Activated naive CD4-positive, alpha-beta T cell treated with anti-CD3 and anti-CD28 coated beads for 36 hours (primary cell): Measurements from ENCODE around the gene ST6GALNAC6. TPM values are rescaled to one million over a fixed set of nuclear protein-coding genes. Genes with fewer than 3 reads are reported as not detected.

Experiments used
- CTCF ChIA-PET: fragments of 350-600 bp; sonication (Branson Sonifier 250); formaldehyde crosslinking; loops from one replicate; lab custom pipeline; 2021; ENCODE audit warnings: antibody characterized with exemption; lab: Charles Lee
- DNase-seq: peaks from one replicate; pipeline ENCODE4 v3.0.0-alpha.2; 2020
- H3K27ac Mint-ChIP-seq: one replicate; pipeline ENCODE4 v1.8.0; 2021; ENCODE audit warnings: mild to moderate bottlenecking, mixed read lengths
- H3K27me3 Mint-ChIP-seq: one replicate; pipeline ENCODE4 v1.8.0; 2021; ENCODE audit warnings: low read depth, mixed read lengths
- H3K36me3 Mint-ChIP-seq: one replicate; pipeline ENCODE4 v1.8.0; 2021; ENCODE audit warnings: low read depth, mixed read lengths
- H3K4me1 Mint-ChIP-seq: one replicate; pipeline ENCODE4 v1.8.0; 2021; ENCODE audit warnings: low read depth, mixed read lengths
- H3K4me3 Mint-ChIP-seq: one replicate; pipeline ENCODE4 v1.8.0; 2021; ENCODE audit warnings: mild to moderate bottlenecking, moderate library complexity, mixed read lengths
- H3K9me3 Mint-ChIP-seq: one replicate; pipeline ENCODE4 v1.8.0; 2021; ENCODE audit warnings: mixed read lengths
- intact Hi-C: fragments of 100-400 bp; cut with micrococcal nuclease; formaldehyde crosslinking; loops from one replicate; pipeline ENCODE4 v1.15.1; 2023
- total RNA-seq, 2 experiments: library from RNA; stranded (reverse); gene quantifications; one replicate each; pipeline ENCODE4 v1.2.3, GENCODE V29; 2021

Gene ST6GALNAC6
- total RNA-seq, 2 experiments from 2014 or later = 28.7 to 29.1 TPM

- intact Hi-C loops = loop anchor here (5.0 kb wide), 1 partner anchor 421 kb away; no protein-coding TSS in a partner anchor
These were observed 23.6 kb upstream of the ST6GALNAC6 start for GRCh38 chr9:127923046-127923445.

GRCh38 chr9:127921557-127922120, 22.2 kb upstream of the ST6GALNAC6 start:
- no peak overlapping the region for H3K27ac Mint-ChIP-seq
- CTCF ChIA-PET = interaction anchor here (0.6 to 7.9 kb wide), 35 partner anchors 8 to 393 kb away, joined by 3 to 56 read pairs (median 4); partner anchors contain the start of genes DPM2, PIP5KL1 and TOR2A
- peak overlapping the region; percentile 29 for H3K4me3 Mint-ChIP-seq
- H3K4me1 Mint-ChIP-seq = peaks cover 30% of the 10 kb centered on the region
- intact Hi-C loops = loop anchor here (1.0 to 5.0 kb wide), 5 partner anchors 51 to 419 kb away; partner anchors contain the start of genes CDK9 and TOR2A
- H3K36me3 Mint-ChIP-seq = no peaks in the 10 kb centered on the region
- peak; percentile 83 for DNase-seq
- H3K9me3 Mint-ChIP-seq = no peaks in the 10 kb centered on the region
- H3K27me3 Mint-ChIP-seq = peaks cover 2% of the 10 kb centered on the region

More at GRCh38 chr9:127923046-127923445, 23.6 kb upstream of the ST6GALNAC6 start:
- no peak overlapping the region for H3K27ac Mint-ChIP-seq
- CTCF ChIA-PET = interaction anchor here (0.8 to 3.8 kb wide), 5 partner anchors 10 to 188 kb away, joined by 3 to 20 read pairs (median 4); partner anchors contain the start of gene TOR2A
- DNase-seq = no peak
- no peak overlapping the region for H3K4me3 Mint-ChIP-seq
- H3K9me3 Mint-ChIP-seq = no peaks in the 10 kb centered on the region
- peaks cover 26% of the 10 kb centered on the region for H3K4me1 Mint-ChIP-seq
- no peaks in the 10 kb centered on the region for H3K36me3 Mint-ChIP-seq
- peaks cover 2% of the 10 kb centered on the region for H3K27me3 Mint-ChIP-seq

- no peak overlapping the region for H3K27ac Mint-ChIP-seq
- peaks cover 2% of the 10 kb centered on the region for H3K27me3 Mint-ChIP-seq
- CTCF ChIA-PET = interaction anchor here (0.6 to 7.9 kb wide), 33 partner anchors 9 to 393 kb away, joined by 3 to 56 read pairs (median 4); partner anchors contain the start of genes DPM2, PIP5KL1 and TOR2A
- no peaks in the 10 kb centered on the region for H3K9me3 Mint-ChIP-seq
- no peak for DNase-seq
- intact Hi-C loops = loop anchor here (1.0 to 5.0 kb wide), 5 partner anchors 50 to 418 kb away; partner anchors contain the start of genes CDK9 and TOR2A
- H3K4me3 Mint-ChIP-seq = no peak overlapping the region
- no peaks in the 10 kb centered on the region for H3K36me3 Mint-ChIP-seq
- peaks cover 33% of the 10 kb centered on the region for H3K4me1 Mint-ChIP-seq
These were observed 21.4 kb upstream of the ST6GALNAC6 start for GRCh38 chr9:127920794-127921193.

GRCh38 chr9:127919253-127919815, 19.9 kb upstream of the ST6GALNAC6 start:
- no peaks in the 10 kb centered on the region for H3K9me3 Mint-ChIP-seq
- intact Hi-C loops = loop anchor here (5.0 kb wide), 2 partner anchors 37 to 307 kb away; partner anchors contain the start of gene STXBP1
- H3K27ac Mint-ChIP-seq = no peak overlapping the region
- CTCF ChIA-PET = interaction anchor here (1.1 to 7.9 kb wide), 6 partner anchors 19 to 184 kb away, joined by 3 to 56 read pairs (median 3); partner anchors contain the start of gene TOR2A
- no peaks in the 10 kb centered on the region for H3K36me3 Mint-ChIP-seq
- peaks cover 40% of the 10 kb centered on the region for H3K4me1 Mint-ChIP-seq
- no peak for DNase-seq
- no peak overlapping the region for H3K4me3 Mint-ChIP-seq
- H3K27me3 Mint-ChIP-seq = no peaks in the 10 kb centered on the region

- no peaks in the 10 kb centered on the region for H3K27me3 Mint-ChIP-seq
- H3K9me3 Mint-ChIP-seq = no peaks in the 10 kb centered on the region
- peak overlapping the region; percentile 12 for H3K4me3 Mint-ChIP-seq
- CTCF ChIA-PET = interaction anchor here (0.6 to 7.9 kb wide), 8 partner anchors 11 to 183 kb away, joined by 3 to 56 read pairs (median 3); partner anchors contain the start of genes CDK9 and TOR2A
- peaks cover 44% of the 10 kb centered on the region for H3K4me1 Mint-ChIP-seq
- H3K36me3 Mint-ChIP-seq = peaks cover 4% of the 10 kb centered on the region
- DNase-seq = no peak
- H3K27ac Mint-ChIP-seq = no peak overlapping the region
- intact Hi-C loops = loop anchor here (5.0 kb wide), 2 partner anchors 36 to 306 kb away; partner anchors contain the start of gene STXBP1
These were observed 19.0 kb upstream of the ST6GALNAC6 start for GRCh38 chr9:127918183-127919107.

- peaks cover 48% of the 10 kb centered on the region for H3K4me1 Mint-ChIP-seq
- H3K27me3 Mint-ChIP-seq = no peaks in the 10 kb centered on the region
- intact Hi-C loops = loop anchor here (1.0 to 5.0 kb wide), 8 partner anchors 11 to 305 kb away; partner anchors contain the start of genes FPGS, PIP5KL1 and STXBP1
- no peak overlapping the region for H3K27ac Mint-ChIP-seq
- no peak for DNase-seq
- peaks cover 6% of the 10 kb centered on the region for H3K36me3 Mint-ChIP-seq
- H3K9me3 Mint-ChIP-seq = no peaks in the 10 kb centered on the region
- CTCF ChIA-PET = interaction anchor here (0.6 to 7.9 kb wide), 8 partner anchors 12 to 183 kb away, joined by 3 to 56 read pairs (median 3); partner anchors contain the start of genes CDK9 and TOR2A
- H3K4me3 Mint-ChIP-seq = peak overlapping the region; percentile 44
These were observed 18.2 kb upstream of the ST6GALNAC6 start for GRCh38 chr9:127917603-127918002.

GRCh38 chr9:127916720-127917581, 17.5 kb upstream of the ST6GALNAC6 start, which contains the start of gene ST6GALNAC4:
TSS of gene ST6GALNAC4 (minus strand) at chr9:127917041. CDS start at chr9:127916419, 622 bp downstream.
- DNase-seq = peak; percentile 97
- CTCF ChIA-PET = interaction anchor here (1.0 to 7.9 kb wide), 5 partner anchors 13 to 182 kb away, joined by 3 to 56 read pairs (median 3); partner anchors contain the start of gene TOR2A
- Mint-ChIP-seq H3K36me3 (peaks cover 6% of the 10 kb centered on the region), H3K27ac (peak within 1 kb of the TSS; percentile 84), H3K4me3 (peak within 1 kb of the TSS; percentile 83), H3K9me3 (no peaks in the 10 kb centered on the region), H3K4me1 (peaks cover 50% of the 10 kb centered on the region), H3K27me3 (no peaks in the 10 kb centered on the region)
- intact Hi-C loops = loop anchor here (1.0 to 5.0 kb wide), 8 partner anchors 11 to 305 kb away; partner anchors contain the start of genes FPGS, PIP5KL1 and STXBP1

- H3K9me3 Mint-ChIP-seq = no peaks in the 10 kb centered on the region
These were observed 16.7 kb upstream of the ST6GALNAC6 start for GRCh38 chr9:127915801-127916719.

GRCh38 chr9:127915325-127915752, 15.9 kb upstream of the ST6GALNAC6 start:
- CTCF ChIA-PET = interaction anchor here (1.0 to 7.9 kb wide), 6 partner anchors 9 to 180 kb away, joined by 3 to 56 read pairs (median 4); partner anchors contain the start of gene TOR2A
- Mint-ChIP-seq H3K4me3 (peak overlapping the region; percentile 83), H3K4me1 (peaks cover 59% of the 10 kb centered on the region), H3K36me3 (peaks cover 15% of the 10 kb centered on the region), H3K9me3 (no peaks in the 10 kb centered on the region), H3K27ac (peak overlapping the region; percentile 54), H3K27me3 (no peaks in the 10 kb centered on the region)
- DNase-seq = no peak
- intact Hi-C loops = loop anchor here (5.0 kb wide), 2 partner anchors 33 to 303 kb away; partner anchors contain the start of gene STXBP1

More at GRCh38 chr9:127915801-127916719, 16.7 kb upstream of the ST6GALNAC6 start:
- peak overlapping the region; percentile 83 for H3K4me3 Mint-ChIP-seq
- peak overlapping the region; percentile 84 for H3K27ac Mint-ChIP-seq
- peaks cover 10% of the 10 kb centered on the region for H3K36me3 Mint-ChIP-seq
- peak; percentile 62 for DNase-seq
- CTCF ChIA-PET = interaction anchor here (0.6 to 7.9 kb wide), 10 partner anchors 10 to 466 kb away, joined by 3 to 56 read pairs (median 3); partner anchors contain the start of gene TOR2A
- H3K4me1 Mint-ChIP-seq = peaks cover 54% of the 10 kb centered on the region
- intact Hi-C loops = loop anchor here (2.0 to 5.0 kb wide), 5 partner anchors 13 to 304 kb away; partner anchors contain the start of genes FPGS and STXBP1
- H3K27me3 Mint-ChIP-seq = no peaks in the 10 kb centered on the region
